ENCODE data around the gene GPR150. TPM values are rescaled to one million over a fixed set of nuclear protein-coding genes. Genes with fewer than 3 reads are reported as not detected.
"Not testable (repeated sequence)": the region's sequence is repeated elsewhere in the genome, so short reads cannot be mapped to it uniquely, and the experiment has no call there.

The GPR150 gene
- total RNA-seq, 2 donors from 2014 or later: 0.27 to 0.52 TPM

- Histone ChIP-seq H3K4me3 (no peak overlapping the region), H3K27ac (no peak overlapping the region), H3K4me1 (peaks cover 6% of the 10 kb centered on the region), H3K27me3 (no peaks in the 10 kb centered on the region), H3K9me3 (no peaks in the 10 kb centered on the region), H3K36me3 (no peaks in the 10 kb centered on the region), H3K9ac (ENCODE audit: low read depth in 2 of 2, low read length in 2 of 2) (no peak overlapping the region)
- no peak for TF ChIP-seq CTCF (IDR thresholded peaks at IDR 0.05)
- DNase-seq: no peak
- intact Hi-C loops (cut with DNase I): no loop called here
Observed at GRCh38 chr5:95630394-95630917, 10.6 kb downstream of the GPR150 start.

GRCh38 chr5:95631255-95631958 is 11.5 kb downstream of the GPR150 start:
- Histone ChIP-seq H3K27me3 (no peaks in the 10 kb centered on the region), H3K9ac (ENCODE audit: low read depth in 2 of 2, low read length in 2 of 2) (no peak overlapping the region), H3K36me3 (no peaks in the 10 kb centered on the region), H3K9me3 (no peaks in the 10 kb centered on the region), H3K4me3 (no peak overlapping the region), H3K4me1 (peaks cover 6% of the 10 kb centered on the region), H3K27ac (no peak overlapping the region)
- DNase-seq: no peak
- TF ChIP-seq CTCF (IDR thresholded peaks at IDR 0.05): no peak
- intact Hi-C loops (cut with DNase I): no loop called here

- no peak overlapping the region for H3K4me3 ChIP-seq
- intact Hi-C loops (cut with DNase I): no loop called here
- H3K9me3 ChIP-seq: no peaks in the 10 kb centered on the region
- no peaks in the 10 kb centered on the region for H3K36me3 ChIP-seq
- no peak for TF ChIP-seq CTCF (IDR thresholded peaks at IDR 0.05)
- no peaks in the 10 kb centered on the region for H3K27me3 ChIP-seq
- H3K9ac ChIP-seq (ENCODE audit: low read depth in 2 of 2, low read length in 2 of 2): no peak overlapping the region
- DNase-seq: no peak
- H3K27ac ChIP-seq: no peak overlapping the region
- H3K4me1 ChIP-seq: peaks cover 6% of the 10 kb centered on the region
Observed at GRCh38 chr5:95631991-95632675, 12.2 kb downstream of the GPR150 start.

GRCh38 chr5:95632942-95633341 is 13.1 kb downstream of the GPR150 start:
- H3K9me3 ChIP-seq; H3K4me3 ChIP-seq; intact Hi-C loops (cut with DNase I); H3K9ac ChIP-seq (ENCODE audit: low read depth in 2 of 2, low read length in 2 of 2); H3K27ac ChIP-seq; DNase-seq; H3K27me3 ChIP-seq; H3K36me3 ChIP-seq; H3K4me1 ChIP-seq: not testable (repeated sequence)

- intact Hi-C loops (cut with DNase I): no loop called here
- Histone ChIP-seq H3K4me3 (no peak overlapping the region), H3K9me3 (no peaks in the 10 kb centered on the region), H3K27ac (no peak overlapping the region), H3K36me3 (no peaks in the 10 kb centered on the region), H3K27me3 (no peaks in the 10 kb centered on the region), H3K4me1 (peaks cover 2% of the 10 kb centered on the region), H3K9ac (ENCODE audit: low read depth in 2 of 2, low read length in 2 of 2) (no peak overlapping the region)
- TF ChIP-seq CTCF (IDR thresholded peaks at IDR 0.05): no peak
- DNase-seq: no peak
Observed at GRCh38 chr5:95633671-95634070, 13.8 kb downstream of the GPR150 start.

GRCh38 chr5:95634081-95634480 is 14.2 kb downstream of the GPR150 start:
- Histone ChIP-seq H3K9ac (ENCODE audit: low read depth in 2 of 2, low read length in 2 of 2) (no peak overlapping the region), H3K27me3 (no peaks in the 10 kb centered on the region), H3K4me3 (no peak overlapping the region), H3K36me3 (no peaks in the 10 kb centered on the region), H3K4me1 (no peaks in the 10 kb centered on the region), H3K27ac (no peak overlapping the region), H3K9me3 (no peaks in the 10 kb centered on the region)
- no peak for TF ChIP-seq CTCF (IDR thresholded peaks at IDR 0.05)
- DNase-seq: no peak
- intact Hi-C loops (cut with DNase I): no loop called here

Measured in colonic mucosa (tissue), 4 donors.